ENCODE results near the gene ADAP1. TPM values are rescaled to one million over a fixed set of nuclear protein-coding genes. Genes with fewer than 3 reads are reported as not detected.

Gene ADAP1
- total RNA-seq, 1 donor from 2014 or later: 0.30 TPM

- H3K4me1 ChIP-seq: no peaks in the 10 kb centered on the region
- H3K27ac ChIP-seq: no peak overlapping the region
- no peak for TF ChIP-seq EZH2 (IDR thresholded peaks at IDR 0.05)
- no peak for TF ChIP-seq EZH2phosphoT487 (IDR thresholded peaks at IDR 0.05)
- TF ChIP-seq CTCF (IDR thresholded peaks at IDR 0.05): no peak
- peaks cover 20% of the 10 kb centered on the region for H3K27me3 ChIP-seq
- no peaks in the 10 kb centered on the region for H4K20me1 ChIP-seq (ENCODE audit: low read depth)
- no peaks in the 10 kb centered on the region for H3F3A ChIP-seq (ENCODE audit: low read depth)
- no peaks in the 10 kb centered on the region for H3K79me2 ChIP-seq (ENCODE audit: low read depth)
- Mint-ChIP-seq H3K4me3 (peak overlapping the region; percentile 41), H3K4me1 (peaks cover 19% of the 10 kb centered on the region), H3K9me3 (no peaks in the 10 kb centered on the region), H3K27me3 (ENCODE audit: insufficient read depth, low read depth) (peaks cover 16% of the 10 kb centered on the region), H3K36me3 (no peaks in the 10 kb centered on the region), H3K27ac (no peak overlapping the region)
- no peaks in the 10 kb centered on the region for H3K9me3 ChIP-seq (ENCODE audit: low read depth)
- no peaks in the 10 kb centered on the region for H3K36me3 ChIP-seq
- H3K9ac ChIP-seq: no peak overlapping the region
- H2AFZ ChIP-seq (replicated peaks): no peak overlapping the region
- no peak overlapping the region for H3K4me3 ChIP-seq
- H3K4me2 ChIP-seq: no peak overlapping the region
- DNase-seq (ENCODE audit: low spot score): no peak
These were observed 40.6 kb downstream of the ADAP1 start for GRCh38 chr7:913736-914520.

GRCh38 chr7:911791-912480 lies 42.5 kb downstream of the ADAP1 start:
- H3K4me3 Mint-ChIP-seq: no peak overlapping the region
- no peaks in the 10 kb centered on the region for H3K36me3 ChIP-seq
- DNase-seq (ENCODE audit: low spot score): no peak
- H3K79me2 ChIP-seq (ENCODE audit: low read depth): no peaks in the 10 kb centered on the region
- H4K20me1 ChIP-seq (ENCODE audit: low read depth): no peaks in the 10 kb centered on the region
- peaks cover 15% of the 10 kb centered on the region for H3K4me1 Mint-ChIP-seq
- no peak overlapping the region for H2AFZ ChIP-seq (replicated peaks)
- no peaks in the 10 kb centered on the region for H3K9me3 ChIP-seq (ENCODE audit: low read depth)
- no peak overlapping the region for H3K27ac Mint-ChIP-seq
- H3K4me2 ChIP-seq: no peak overlapping the region
- H3K4me1 ChIP-seq: no peaks in the 10 kb centered on the region
- H3K36me3 Mint-ChIP-seq: no peaks in the 10 kb centered on the region
- H3F3A ChIP-seq (ENCODE audit: low read depth): no peaks in the 10 kb centered on the region
- H3K27ac ChIP-seq: no peak overlapping the region
- peaks cover 40% of the 10 kb centered on the region for H3K27me3 ChIP-seq
- H3K4me3 ChIP-seq: no peak overlapping the region
- no peak for TF ChIP-seq EZH2phosphoT487 (IDR thresholded peaks at IDR 0.05)
- no peak for TF ChIP-seq CTCF (IDR thresholded peaks at IDR 0.05)
- TF ChIP-seq EZH2 (IDR thresholded peaks at IDR 0.05): no peak
- H3K27me3 Mint-ChIP-seq (ENCODE audit: insufficient read depth, low read depth): peaks cover 18% of the 10 kb centered on the region
- H3K9ac ChIP-seq: no peak overlapping the region
- H3K9me3 Mint-ChIP-seq: no peaks in the 10 kb centered on the region

- no peaks in the 10 kb centered on the region for H3K36me3 Mint-ChIP-seq
- no peak overlapping the region for H3K27ac ChIP-seq
These were observed 43.5 kb downstream of the ADAP1 start for GRCh38 chr7:910931-911431.

More at GRCh38 chr7:910931-911431, 43.5 kb downstream of the ADAP1 start:
- Mint-ChIP-seq H3K4me3 (no peak overlapping the region), H3K4me1 (peaks cover 10% of the 10 kb centered on the region), H3K27ac (no peak overlapping the region), H3K9me3 (no peaks in the 10 kb centered on the region), H3K27me3 (ENCODE audit: insufficient read depth, low read depth) (peaks cover 20% of the 10 kb centered on the region)
- Histone ChIP-seq H3K36me3 (no peaks in the 10 kb centered on the region), H3K9ac (no peak overlapping the region), H3K9me3 (ENCODE audit: low read depth) (no peaks in the 10 kb centered on the region), H3K79me2 (ENCODE audit: low read depth) (no peaks in the 10 kb centered on the region), H3K4me2 (no peak overlapping the region), H4K20me1 (ENCODE audit: low read depth) (no peaks in the 10 kb centered on the region), H3K27me3 (peaks cover 50% of the 10 kb centered on the region), H3F3A (ENCODE audit: low read depth) (no peaks in the 10 kb centered on the region), H3K4me3 (no peak overlapping the region), H2AFZ (replicated peaks) (no peak overlapping the region), H3K4me1 (no peaks in the 10 kb centered on the region)
- TF ChIP-seq CTCF (IDR thresholded peaks at IDR 0.05): no peak
- TF ChIP-seq EZH2 (IDR thresholded peaks at IDR 0.05): no peak
- TF ChIP-seq EZH2phosphoT487 (IDR thresholded peaks at IDR 0.05): no peak
- no peak for DNase-seq (ENCODE audit: low spot score)
